Limb (tissue), 2 donors: ENCODE measurements around the gene ANK3.

Experiments used
- DNase-seq, 2 donors: peaks; one replicate each; pipeline ENCODE4 v3.0.0-alpha.2; 2016; ENCODE audit errors: extremely low spot score in 2 of 2

The ANK3 gene

GRCh38 chr10:59997827-59998525, 391.7 kb downstream of the ANK3 start:
- DNase-seq = no peak

GRCh38 chr10:59995862-59996261, 393.8 kb downstream of the ANK3 start:
- DNase-seq = peak in 1 of 2 donors; percentile 31

GRCh38 chr10:59993931-59994330, 395.7 kb downstream of the ANK3 start:
- DNase-seq = no peak

GRCh38 chr10:59991661-59992060, 398.0 kb downstream of the ANK3 start:
- no peak for DNase-seq

- no peak for DNase-seq
These were observed 398.6 kb downstream of the ANK3 start for GRCh38 chr10:59991117-59991516.

- no peak for DNase-seq
These were observed 404.0 kb downstream of the ANK3 start for GRCh38 chr10:59985639-59986038.

GRCh38 chr10:59984415-59984814, 405.3 kb downstream of the ANK3 start:
- no peak for DNase-seq

GRCh38 chr10:59980356-59980755, 409.3 kb downstream of the ANK3 start:
- no peak for DNase-seq

- no peak for DNase-seq
These were observed 412.2 kb downstream of the ANK3 start for GRCh38 chr10:59977486-59977885.

- no peak for DNase-seq
These were observed 412.8 kb downstream of the ANK3 start for GRCh38 chr10:59976909-59977308.
